A549 (cell line): Measurements from ENCODE around the gene NUDT6. TPM values are rescaled to one million over a fixed set of nuclear protein-coding genes. Genes with fewer than 3 reads are reported as not detected.

ENCODE experiments used
- ATAC-seq, 2 experiments: fragments of 200-7000 bp in 1 of 2; fragments of >200 bp in 1 of 2; cut with Nextera tagmentation in 1 of 2; cut with Tn5 transposase in 1 of 2; 3 replicates each; pipeline versions ENCODE4 v1.8.0 to v1.9.1; 2018 to 2020; ENCODE audit warnings: mild to moderate bottlenecking in 1 of 2, moderate library complexity in 1 of 2
- CTCF ChIA-PET: fragments of 300-600 bp; sonication (Branson Sonifier 250); formaldehyde crosslinking; extraction: SDS; loops from one replicate; lab custom pipeline; 2021; ENCODE audit warnings: antibody characterized with exemption, inconsistent platforms; lab: Yijun Ruan, JAX
- POLR2A ChIA-PET: fragments of 350-600 bp; formaldehyde crosslinking; extraction: SDS; loops from one replicate; lab custom pipeline; 2021; ENCODE audit warnings: antibody characterized with exemption, inconsistent platforms; lab: Yijun Ruan, JAX
- DNase-seq, 2 experiments: peaks; one replicate each; pipeline versions ENCODE4 v3.0.0 to v3.0.0-alpha.2; 2011 to 2016; ENCODE audit warnings: low read depth in 1 of 2, low spot score in 1 of 2
- FAIRE-seq: peaks from 2 replicates; lab custom pipeline; 2011; peaks lifted over from hg19 to GRCh38; lab: Jason Lieb, UNC
- H3K27ac ChIP-seq, 2 experiments: fragments of >200 bp; sonication (Bioruptor Twin); formaldehyde crosslinking; 3 replicates each; pipeline ENCODE4 v1.5.1; 2016 to 2017
- H3K4me1 ChIP-seq: fragments of >200 bp; sonication (Bioruptor Twin); formaldehyde crosslinking; 3 replicates; pipeline ENCODE4 v1.6.1; 2016
- H3K4me2 ChIP-seq: fragments of >200 bp; sonication (Bioruptor Twin); formaldehyde crosslinking; 3 replicates; pipeline ENCODE4 v1.6.1; 2016
- H3K4me3 ChIP-seq: fragments of >200 bp; sonication (Bioruptor Twin); formaldehyde crosslinking; 3 replicates; pipeline ENCODE4 v1.5.1; 2016
- H3K9me3 ChIP-seq: fragments of >200 bp; sonication (Bioruptor Twin); formaldehyde crosslinking; 3 replicates; pipeline ENCODE4 v1.6.1; 2016
- ATOH8 ChIP-seq: fragments of 250-450 bp; sonication (Bioruptor Pico); IDR thresholded peaks from 2 replicates; pipeline ENCODE4 v1.5.0; 2020; ENCODE audit warnings: low read depth, mild to moderate bottlenecking, moderate library complexity
- CBX2 ChIP-seq: fragments of 200-600 bp; sonication (generic); IDR thresholded peaks from 2 replicates; pipeline ENCODE4 v1.6.1; 2016; ENCODE audit warnings: low read depth, mild to moderate bottlenecking, borderline replicate concordance
- EHMT2 ChIP-seq: fragments of 200-600 bp; sonication (generic); IDR thresholded peaks from 2 replicates; pipeline ENCODE4 v1.6.1; 2016; ENCODE audit warnings: antibody characterized with exemption, low read depth, mild to moderate bottlenecking, moderate library complexity
- ELK1 ChIP-seq: fragments of 150-350 bp; IDR thresholded peaks from 2 replicates; pipeline ENCODE4 v1.6.1; 2014; ENCODE audit warnings: low read depth, mild to moderate bottlenecking, low read length
- FOSB ChIP-seq: fragments of 250-450 bp; sonication (Bioruptor Pico); IDR thresholded peaks from 2 replicates; pipeline ENCODE4 v1.5.0; 2020; ENCODE audit warnings: mild to moderate bottlenecking, moderate library complexity
- FOSL2 ChIP-seq, 2 experiments: fragments of 450-650 bp in 1 of 2; fragments of >200 bp in 1 of 2; sonication (Bioruptor Twin) in 1 of 2; formaldehyde crosslinking; IDR thresholded peaks; 2 replicates each; pipeline versions ENCODE4 v1.5.0 to v1.6.1; 2016 to 2020; ENCODE audit warnings: mild to moderate bottlenecking in 1 of 2, moderate library complexity in 1 of 2
- FOXS1 ChIP-seq: fragments of 250-450 bp; sonication (Bioruptor Pico); IDR thresholded peaks from 2 replicates; pipeline ENCODE4 v1.5.0; 2020; ENCODE audit warnings: mild to moderate bottlenecking, moderate library complexity
- GATA3 ChIP-seq: IDR thresholded peaks from 2 replicates; pipeline ENCODE4 v1.6.1; 2012; ENCODE audit warnings: borderline replicate concordance
- HMGXB4 ChIP-seq: fragments of 250-450 bp; sonication (Bioruptor Pico); IDR thresholded peaks from 2 replicates; pipeline ENCODE4 v1.5.0; 2021; ENCODE audit warnings: mild to moderate bottlenecking, moderate library complexity, borderline replicate concordance
- HOXB5 ChIP-seq: fragments of 250-450 bp; sonication (Bioruptor Pico); IDR thresholded peaks from 2 replicates; pipeline ENCODE4 v1.5.0; 2020; ENCODE audit warnings: mild to moderate bottlenecking, moderate library complexity
- JUN ChIP-seq, 2 experiments: fragments of >200 bp; sonication (Bioruptor Twin); formaldehyde crosslinking; IDR thresholded peaks; 2 replicates in 1 of 2; 3 replicates in 1 of 2; pipeline ENCODE4 v1.6.1; 2016 to 2017
- KDM5A ChIP-seq: fragments of 200-600 bp; sonication (generic); IDR thresholded peaks from 2 replicates; pipeline ENCODE4 v1.6.1; 2016; ENCODE audit warnings: antibody characterized with exemption, mild to moderate bottlenecking
- MAX ChIP-seq: IDR thresholded peaks from 2 replicates; pipeline ENCODE4 v1.6.1; 2012
- MAZ ChIP-seq: fragments of 150-350 bp; IDR thresholded peaks from 2 replicates; pipeline ENCODE4 v1.6.1; 2014; ENCODE audit warnings: antibody characterized with exemption, low read depth, low read length, borderline replicate concordance
- MYC ChIP-seq: IDR thresholded peaks from 2 replicates; pipeline ENCODE4 v1.6.1; 2012; ENCODE audit warnings: mild to moderate bottlenecking, inconsistent platforms, low read length, improper control_type of control experiment, borderline replicate concordance
- NFE2L2 ChIP-seq: fragments of 150-350 bp; conservative IDR thresholded peaks from 2 replicates; pipeline ENCODE4 v1.6.1; 2014; ENCODE audit warnings: low read length
- POLR2AphosphoS2 ChIP-seq: conservative IDR thresholded peaks from 2 replicates; pipeline ENCODE4 v1.6.1; 2012; ENCODE audit warnings: low read length, improper control_type of control experiment, inconsistent platforms
- RAD21 ChIP-seq, 2 experiments: fragments of >200 bp in 1 of 2; sonication (Bioruptor Twin) in 1 of 2; formaldehyde crosslinking in 1 of 2; IDR thresholded peaks in 1 of 2; conservative IDR thresholded peaks in 1 of 2; 2 replicates in 1 of 2; 3 replicates in 1 of 2; pipeline ENCODE4 v1.6.1; 2012 to 2018; ENCODE audit warnings: inconsistent platforms in 1 of 2
- RCOR1 ChIP-seq: fragments of 150-350 bp; IDR thresholded peaks from 2 replicates; pipeline ENCODE4 v1.6.1; 2014; ENCODE audit warnings: antibody characterized with exemption, low read length, low read depth
- SMC3 ChIP-seq: fragments of >200 bp; sonication (Bioruptor Twin); formaldehyde crosslinking; IDR thresholded peaks from 3 replicates; pipeline ENCODE4 v1.6.1; 2018; ENCODE audit warnings: inconsistent platforms
- SREBF2 ChIP-seq: fragments of 450-650 bp; IDR thresholded peaks from 2 replicates; pipeline ENCODE4 v1.6.1; 2014; ENCODE audit warnings: mild to moderate bottlenecking, moderate library complexity
- USF2 ChIP-seq: fragments of 450-650 bp; IDR thresholded peaks from 2 replicates; pipeline ENCODE4 v1.6.1; 2014; ENCODE audit warnings: antibody characterized with exemption
- ZC3H11A ChIP-seq: fragments of 450-650 bp; IDR thresholded peaks from 2 replicates; pipeline ENCODE4 v1.6.1; 2014; ENCODE audit warnings: antibody characterized with exemption, mild to moderate bottlenecking
- ZFP36 ChIP-seq: fragments of 450-650 bp; IDR thresholded peaks from 2 replicates; pipeline ENCODE4 v1.6.1; 2014; ENCODE audit warnings: borderline replicate concordance; ENCODE audit not compliant: partially characterized antibody
- ZNF302 ChIP-seq: fragments of 250-450 bp; sonication (Bioruptor Pico); IDR thresholded peaks from 2 replicates; pipeline ENCODE4 v1.9.0; 2021; ENCODE audit warnings: inconsistent platforms, mild to moderate bottlenecking, moderate library complexity
- WGBS: methylation state at CpG from one replicate; pipeline ENCODE4 v1.1.6; 2017; ENCODE audit errors: missing lambda C conversion rate; 5-methylcytosine and 5-hydroxymethylcytosine counted together
- polyA plus RNA-seq, 4 experiments: library from polyadenylated mRNA; depleted of rRNA in 3 of 4; stranded (reverse); fragments of >200 nt; fragmentation: RNase III in 1 of 4; extraction: RNeasy Plus Mini Kit Qiagen cat#74134 plus additional on column Dnase treatment in 1 of 4; gene quantifications; 2 replicates in 3 of 4; 3 replicates in 1 of 4; pipeline ENCODE4 v1.2.3, GENCODE V29; 2011 to 2017

NUDT6 gene
- polyA plus RNA-seq, 2 of the 4 experiments (the other 2 are of a cell fraction) = 9.9 to 12.7 TPM

GRCh38 chr4:122884499-122884898 lies 37.9 kb downstream of the NUDT6 start:
- no peak for FAIRE-seq
- TF ChIP-seq ZC3H11A (no peak), JUN (IDR thresholded peaks at IDR 0.05) (no peak), SREBF2 (no peak), ZFP36 (no peak), FOXS1 (CRISPR knock-in tag) (no peak), USF2 (no peak), ZNF302 (CRISPR knock-in tag) (no peak), POLR2AphosphoS2 (no peak), CBX2 (no peak), FOSL2 (IDR thresholded peaks at IDR 0.05) (no peak), FOSL2 (CRISPR knock-in tag; IDR thresholded peaks at IDR 0.05) (no peak), EHMT2 (no peak), SMC3 (no peak), RAD21 (conservative IDR thresholded peaks at IDR 0.05 in 1 of 2, IDR thresholded peaks at IDR 0.05 in 1 of 2) (no peak), RCOR1 (no peak), KDM5A (no peak), MYC (no peak), NFE2L2 (no peak), FOSB (CRISPR knock-in tag) (no peak)
- no peak for ATAC-seq

GRCh38 chr4:122882857-122883735 lies 39.3 kb downstream of the NUDT6 start:
- peaks cover 20% of the 10 kb centered on the region; the same call in 2 of the 3 replicates for H3K4me1 ChIP-seq
- 0 out of 6 replicates have a peak overlapping the region, but pooled peaks of 1 of the 2 experiments have one; percentile 12 for H3K27ac ChIP-seq
- DNase-seq = no peak
- TF ChIP-seq FOXS1 (CRISPR knock-in tag) (no peak), SREBF2 (no peak), ZC3H11A (no peak), MAZ (no peak), HOXB5 (no peak), ATOH8 (CRISPR knock-in tag) (no peak), HMGXB4 (CRISPR knock-in tag) (no peak), GATA3 (no peak), ELK1 (no peak), CBX2 (no peak), EHMT2 (no peak), SMC3 (no peak), KDM5A (no peak), ZNF302 (CRISPR knock-in tag) (no peak), MAX (no peak)
- ChIA-PET CTCF (no interaction called here), POLR2A (no interaction called here)
- WGBS = 88% methylated on average over 5 of the region's 5 CpGs
- no peak for FAIRE-seq
- peaks cover 8% of the 10 kb centered on the region; the same call in 2 of the 3 replicates for H3K9me3 ChIP-seq
- no peak overlapping the region for H3K4me2 ChIP-seq
- no peak for ATAC-seq
- no peak overlapping the region for H3K4me3 ChIP-seq

More at GRCh38 chr4:122884499-122884898, 37.9 kb downstream of the NUDT6 start:
- CTCF ChIA-PET = no interaction called here
- H3K4me2 ChIP-seq = no peak overlapping the region; the same call in 2 of the 3 replicates
- POLR2A ChIA-PET = no interaction called here
- no peak for DNase-seq
- no peak overlapping the region for H3K4me3 ChIP-seq
- peaks cover 8% of the 10 kb centered on the region; the same call in 1 of the 3 replicates for H3K9me3 ChIP-seq
- H3K27ac ChIP-seq = peak overlapping the region in 1 of 2 experiments; percentile 47; a peak in 2 of 6 replicates
- 72% methylated on average over 1 of the region's 1 CpG for WGBS
- H3K4me1 ChIP-seq = peaks cover 34% of the 10 kb centered on the region
